OCI-LY7 (cell line): Measurements from ENCODE around the gene SPG7. TPM values are rescaled to one million over a fixed set of nuclear protein-coding genes. Genes with fewer than 3 reads are reported as not detected.
A peak's percentile ranks its signal among the peaks of the same experiment; 100 is the strongest.

Experiments used
- BruUV-seq: library from RNA; stranded (reverse); fragments of 400-500 nt; replicated peaks from 2 replicates; lab custom pipeline; 2021; lab: Mats Ljungman, UMichigan
- CTCF ChIA-PET: fragments of 300-600 bp; sonication (Branson Sonifier 250); formaldehyde crosslinking; loops from one replicate; lab custom pipeline; 2022; ENCODE audit warnings: antibody characterized with exemption; ENCODE audit not compliant: unreplicated experiment; lab: Charles Lee
- POLR2A ChIA-PET: fragments of 300-600 bp; sonication (Branson Sonifier 250); formaldehyde crosslinking; loops from one replicate; lab custom pipeline; 2022; ENCODE audit warnings: antibody characterized with exemption; lab: Charles Lee
- DNase-seq: peaks from one replicate; pipeline ENCODE4 v3.0.0-alpha.2; 2015; ENCODE audit warnings: low spot score
- H2AFZ ChIP-seq: fragments of 200-600 bp; sonication (generic), shearing (Covaris generic); 2 replicates; pipeline ENCODE4 v1.6.1; 2014; ENCODE audit warnings: mild to moderate bottlenecking, antibody characterized with exemption, low read length, moderate library complexity
- H3K27ac ChIP-seq: fragments of 200-600 bp; sonication (generic); 2 replicates; pipeline ENCODE4 v1.5.1; 2014; ENCODE audit warnings: mixed run types, low read depth, mild to moderate bottlenecking, moderate library complexity, low read length, inconsistent platforms; ENCODE audit not compliant: poor library complexity, severe bottlenecking
- H3K36me3 ChIP-seq: fragments of 200-600 bp; sonication (generic); 2 replicates; pipeline ENCODE4 v1.6.1; 2014; ENCODE audit warnings: mild to moderate bottlenecking, antibody characterized with exemption, low read length, moderate library complexity, mixed read lengths; ENCODE audit not compliant: insufficient read depth
- H3K4me1 ChIP-seq: fragments of 200-600 bp; sonication (generic); 2 replicates; pipeline ENCODE4 v1.5.1; 2014; ENCODE audit warnings: mild to moderate bottlenecking, low read length; ENCODE audit not compliant: insufficient read depth, poor library complexity, severe bottlenecking
- H3K4me2 ChIP-seq: fragments of 200-600 bp; sonication (generic); 2 replicates; pipeline ENCODE4 v1.6.1; 2014; ENCODE audit warnings: mild to moderate bottlenecking, low read length
- H3K4me3 ChIP-seq: fragments of 200-600 bp; sonication (generic); 2 replicates; pipeline ENCODE4 v1.5.1; 2014; ENCODE audit warnings: mild to moderate bottlenecking, low read depth, low read length; ENCODE audit not compliant: poor library complexity, severe bottlenecking
- H3K79me2 ChIP-seq: fragments of 200-600 bp; sonication (generic); 2 replicates; pipeline ENCODE4 v1.6.1; 2016; ENCODE audit warnings: low read depth, mild to moderate bottlenecking, low read length, moderate library complexity, mixed read lengths; ENCODE audit not compliant: insufficient read depth
- H3K9me2 ChIP-seq: fragments of 200-600 bp; sonication (generic); 2 replicates; pipeline ENCODE4 v1.6.1; 2016; ENCODE audit warnings: mild to moderate bottlenecking, low read length, mixed read lengths; ENCODE audit not compliant: insufficient read depth
- H3K9me3 ChIP-seq: fragments of 200-600 bp; sonication (generic); 2 replicates; pipeline ENCODE4 v1.6.1; 2014; ENCODE audit warnings: mild to moderate bottlenecking, mixed run types, low read length, mixed read lengths
- H4K20me1 ChIP-seq: fragments of 200-600 bp; sonication (generic); 2 replicates; pipeline ENCODE4 v1.6.1; 2014; ENCODE audit warnings: mild to moderate bottlenecking, antibody characterized with exemption, low read length, moderate library complexity, mixed read lengths; ENCODE audit not compliant: insufficient read depth
- EZH2phosphoT487 ChIP-seq: fragments of 200-600 bp; sonication (generic); IDR thresholded peaks from 2 replicates; pipeline ENCODE4 v1.6.1; 2018; ENCODE audit warnings: low read depth, borderline replicate concordance, mild to moderate bottlenecking, mixed run types, antibody characterized with exemption, low read length, moderate library complexity, mixed read lengths
- intact Hi-C: fragments of 100-400 bp; cut with micrococcal nuclease; formaldehyde crosslinking; loops from one replicate; pipeline ENCODE4 v1.10.0; 2022; ENCODE audit not compliant: unreplicated experiment
- total RNA-seq, 2 experiments: library from RNA; depleted of rRNA in 1 of 2; stranded (reverse); fragments of >200 nt in 1 of 2; shearing (Covaris generic) in 1 of 2; gene quantifications; 2 replicates each; pipeline ENCODE4 v1.2.3, GENCODE V29; 2014 to 2022
- TF ChIP-seq, protein P1 (sequence below): fragments of 200-600 bp; sonication (generic); conservative IDR thresholded peaks from 2 replicates; pipeline ENCODE4 v1.5.1; 2014; ENCODE audit warnings: mild to moderate bottlenecking, antibody characterized with exemption, low read length, moderate library complexity, mixed read lengths

The SPG7 gene
- total RNA-seq, 2 experiments from 2014 or later = 92.7 to 121 TPM

DNA sequence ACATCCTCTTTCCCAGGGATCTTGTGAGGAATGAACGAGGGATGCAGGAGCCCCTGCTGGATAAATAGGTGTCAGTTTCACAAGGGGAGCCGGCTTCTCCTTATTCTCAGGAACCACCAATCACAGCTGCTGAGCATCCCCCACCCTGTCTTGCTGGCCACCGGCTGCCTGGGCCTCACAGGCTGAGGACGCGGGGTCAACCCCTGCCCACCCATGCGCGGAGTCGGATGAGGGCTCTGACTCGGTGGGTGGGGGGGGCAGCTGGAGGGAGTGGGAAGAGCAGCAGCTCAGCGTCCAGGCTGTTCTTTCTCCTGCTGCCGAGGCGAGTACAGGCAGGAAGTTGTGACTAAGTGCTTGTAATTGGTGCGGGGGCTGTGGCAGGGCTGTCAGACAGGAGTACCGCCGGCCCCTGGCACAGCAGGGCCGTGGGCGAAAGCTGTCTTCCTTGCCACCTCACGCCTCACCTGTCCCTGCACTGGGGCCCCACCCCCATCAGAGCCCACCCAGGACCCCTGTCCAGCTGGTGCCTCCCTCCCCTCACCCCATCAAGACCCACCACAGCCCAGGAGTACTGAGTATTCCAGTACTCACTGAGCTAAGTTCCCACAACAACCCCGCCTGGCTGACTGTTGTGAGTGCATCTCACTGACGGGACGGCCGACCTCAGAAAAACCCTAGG, 94.2 kb downstream of the SPG7 start:
- no peak for TF ChIP-seq EZH2phosphoT487
- TF ChIP-seq, protein P1, sequence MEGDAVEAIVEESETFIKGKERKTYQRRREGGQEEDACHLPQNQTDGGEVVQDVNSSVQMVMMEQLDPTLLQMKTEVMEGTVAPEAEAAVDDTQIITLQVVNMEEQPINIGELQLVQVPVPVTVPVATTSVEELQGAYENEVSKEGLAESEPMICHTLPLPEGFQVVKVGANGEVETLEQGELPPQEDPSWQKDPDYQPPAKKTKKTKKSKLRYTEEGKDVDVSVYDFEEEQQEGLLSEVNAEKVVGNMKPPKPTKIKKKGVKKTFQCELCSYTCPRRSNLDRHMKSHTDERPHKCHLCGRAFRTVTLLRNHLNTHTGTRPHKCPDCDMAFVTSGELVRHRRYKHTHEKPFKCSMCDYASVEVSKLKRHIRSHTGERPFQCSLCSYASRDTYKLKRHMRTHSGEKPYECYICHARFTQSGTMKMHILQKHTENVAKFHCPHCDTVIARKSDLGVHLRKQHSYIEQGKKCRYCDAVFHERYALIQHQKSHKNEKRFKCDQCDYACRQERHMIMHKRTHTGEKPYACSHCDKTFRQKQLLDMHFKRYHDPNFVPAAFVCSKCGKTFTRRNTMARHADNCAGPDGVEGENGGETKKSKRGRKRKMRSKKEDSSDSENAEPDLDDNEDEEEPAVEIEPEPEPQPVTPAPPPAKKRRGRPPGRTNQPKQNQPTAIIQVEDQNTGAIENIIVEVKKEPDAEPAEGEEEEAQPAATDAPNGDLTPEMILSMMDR = no peak
- ChIA-PET CTCF (interaction anchor here (0.6 kb wide), 1 partner anchor 97 kb away, joined by 3 read pairs; no protein-coding TSS in a partner anchor), POLR2A (no interaction called here)
- Histone ChIP-seq H3K27ac (no peak overlapping the region), H2AFZ (no peak overlapping the region), H3K36me3 (no peaks in the 10 kb centered on the region), H3K4me2 (no peak overlapping the region), H3K9me3 (no peaks in the 10 kb centered on the region), H3K4me1 (no peaks in the 10 kb centered on the region), H4K20me1 (no peaks in the 10 kb centered on the region), H3K4me3 (no peak overlapping the region), H3K9me2 (no peaks in the 10 kb centered on the region), H3K79me2 (no peaks in the 10 kb centered on the region)
- BruUV-seq = no TSS peak
- intact Hi-C loops = no loop called here
- peak; percentile 12 for DNase-seq

DNA sequence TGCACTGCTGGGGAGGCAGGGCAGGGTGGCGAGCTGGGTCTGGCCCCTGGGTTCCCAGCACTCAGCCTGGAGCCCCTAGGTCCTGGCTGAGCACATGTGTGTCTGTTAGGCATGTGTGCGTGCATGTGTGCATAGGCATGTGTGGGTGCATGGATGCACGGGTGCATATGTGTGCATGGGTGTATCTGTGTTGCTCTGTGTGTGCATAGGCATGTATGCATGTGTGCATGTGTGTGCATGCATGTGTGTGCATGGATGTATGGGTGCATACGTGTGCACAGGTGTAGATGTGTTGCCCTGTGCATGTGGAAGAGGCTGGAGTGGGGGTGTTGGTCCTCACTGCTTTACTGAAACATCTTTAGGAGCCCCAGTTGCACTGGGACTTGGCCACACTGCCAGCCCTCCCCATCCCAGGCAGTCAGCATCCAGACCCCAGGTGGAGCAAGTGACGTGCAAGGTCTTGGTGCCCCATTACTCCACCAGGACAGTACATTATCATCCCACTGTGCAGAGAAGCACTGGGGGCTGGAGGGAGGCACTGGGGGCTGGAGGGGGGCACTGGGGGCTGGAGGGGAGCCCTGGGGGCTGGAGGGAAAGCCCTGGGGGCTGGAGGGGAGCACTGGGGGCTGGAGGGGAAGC, 94.9 kb downstream of the SPG7 start:
- no peak for TF ChIP-seq EZH2phosphoT487
- TF ChIP-seq, protein P1 = no peak
- no peaks in the 10 kb centered on the region for H4K20me1 ChIP-seq
- no peaks in the 10 kb centered on the region for H3K79me2 ChIP-seq
- DNase-seq = no peak
- no peaks in the 10 kb centered on the region for H3K36me3 ChIP-seq
- H3K9me3 ChIP-seq = no peaks in the 10 kb centered on the region
- BruUV-seq = no TSS peak
- POLR2A ChIA-PET = no interaction called here
- H3K27ac ChIP-seq = no peak overlapping the region
- H3K4me1 ChIP-seq = no peaks in the 10 kb centered on the region
- no peak overlapping the region for H3K4me3 ChIP-seq
- no peaks in the 10 kb centered on the region for H3K9me2 ChIP-seq
- no peak overlapping the region for H2AFZ ChIP-seq
- intact Hi-C loops = no loop called here
- no peak overlapping the region for H3K4me2 ChIP-seq
- CTCF ChIA-PET = interaction anchor here (0.6 kb wide), 1 partner anchor 97 kb away, joined by 3 read pairs; no protein-coding TSS in a partner anchor

DNA sequence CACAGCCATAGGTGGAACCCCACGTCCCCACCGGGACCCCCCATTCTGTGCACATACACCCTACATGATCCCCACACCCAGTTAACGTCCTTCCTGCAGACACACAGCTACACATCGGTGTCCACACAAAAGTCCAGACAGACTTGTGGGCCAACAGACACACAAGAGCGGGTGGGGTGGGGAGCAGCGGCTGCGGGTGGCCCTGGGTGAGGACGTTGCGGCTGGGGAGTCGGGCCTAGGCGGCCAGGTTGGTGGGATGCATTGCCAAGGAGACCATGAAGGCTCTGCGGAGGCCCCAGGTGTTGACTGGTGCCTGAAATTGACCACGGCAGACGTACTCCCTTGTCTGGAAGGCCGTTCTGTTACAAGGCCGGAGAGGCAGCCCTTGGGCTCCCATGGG, 96.6 kb downstream of the SPG7 start:
- ChIA-PET CTCF (no interaction called here), POLR2A (no interaction called here)

More for the DNA sequence above, 96.6 kb downstream of the SPG7 start:
- H4K20me1 ChIP-seq = no peaks in the 10 kb centered on the region
- H3K36me3 ChIP-seq = no peaks in the 10 kb centered on the region
- no peak overlapping the region for H3K4me2 ChIP-seq
- no peaks in the 10 kb centered on the region for H3K9me2 ChIP-seq
- no peak overlapping the region for H3K4me3 ChIP-seq
- no peak for DNase-seq
- no peak overlapping the region for H3K27ac ChIP-seq
- H3K4me1 ChIP-seq = no peaks in the 10 kb centered on the region
- no peak overlapping the region for H2AFZ ChIP-seq
- BruUV-seq = no TSS peak
- H3K79me2 ChIP-seq = no peaks in the 10 kb centered on the region
- intact Hi-C loops = no loop called here
- H3K9me3 ChIP-seq = no peaks in the 10 kb centered on the region
- TF ChIP-seq, protein P1 = no peak
- TF ChIP-seq EZH2phosphoT487 = no peak
